ENCODE measurements around the gene SCFD2. TPM values are rescaled to one million over a fixed set of nuclear protein-coding genes. Genes with fewer than 3 reads are reported as not detected.

Gene SCFD2
- polyA plus RNA-seq, 1 donor from 2014 or later = 5.0 TPM

DNA sequence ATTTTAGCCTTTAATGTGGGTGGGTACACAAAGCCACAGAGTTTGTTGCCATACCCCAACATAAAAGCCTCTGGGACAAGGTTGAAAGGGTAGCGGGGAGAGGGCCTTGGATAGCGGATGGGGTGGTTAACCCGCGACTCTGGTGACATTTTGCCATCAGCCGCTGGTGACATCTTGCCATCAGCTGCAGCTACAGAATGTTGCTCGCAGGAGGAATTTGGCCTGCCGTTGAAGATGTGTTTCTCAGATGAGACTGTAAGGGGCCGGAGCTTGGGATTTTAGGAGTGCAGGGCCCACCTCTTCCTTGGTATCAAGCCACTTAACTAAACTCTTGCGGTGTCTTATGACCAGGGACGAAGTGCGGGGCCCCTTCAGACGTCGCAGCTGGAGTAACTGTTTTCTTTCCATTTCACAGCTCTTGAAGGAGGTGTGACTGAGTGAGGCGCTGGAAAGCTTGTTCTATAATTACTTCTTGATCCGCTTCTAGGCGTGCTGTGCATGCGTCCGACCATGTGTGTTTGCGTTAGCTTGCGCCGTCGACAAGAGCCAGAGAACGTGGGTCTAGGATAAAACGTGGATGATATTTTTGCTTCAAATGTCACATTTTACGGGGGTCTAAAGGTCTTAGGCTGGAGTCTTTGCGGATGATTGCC is 504.6 kb downstream of the SCFD2 start:
- H3K9ac ChIP-seq (ENCODE audit: low read length) = peak overlapping the region; percentile 63
- H3K27ac ChIP-seq (ENCODE audit: low read length) = no peak overlapping the region
- no peaks in the 10 kb centered on the region for H3K36me3 ChIP-seq (ENCODE audit: insufficient read depth, low read length)
- H3K27me3 ChIP-seq (ENCODE audit: insufficient read depth, low read depth, low read length) = peaks cover 14% of the 10 kb centered on the region
- peak overlapping the region; percentile 88 for H3K4me3 ChIP-seq (ENCODE audit: low read length)
- no peaks in the 10 kb centered on the region for H3F3A ChIP-seq (ENCODE audit: insufficient read depth, low read length, poor library complexity, severe bottlenecking)
- H4K20me1 ChIP-seq (ENCODE audit: insufficient read depth) = no peaks in the 10 kb centered on the region
- TF ChIP-seq RAD21 (conservative IDR thresholded peaks at IDR 0.05) = no peak
- TF ChIP-seq, protein P1, sequence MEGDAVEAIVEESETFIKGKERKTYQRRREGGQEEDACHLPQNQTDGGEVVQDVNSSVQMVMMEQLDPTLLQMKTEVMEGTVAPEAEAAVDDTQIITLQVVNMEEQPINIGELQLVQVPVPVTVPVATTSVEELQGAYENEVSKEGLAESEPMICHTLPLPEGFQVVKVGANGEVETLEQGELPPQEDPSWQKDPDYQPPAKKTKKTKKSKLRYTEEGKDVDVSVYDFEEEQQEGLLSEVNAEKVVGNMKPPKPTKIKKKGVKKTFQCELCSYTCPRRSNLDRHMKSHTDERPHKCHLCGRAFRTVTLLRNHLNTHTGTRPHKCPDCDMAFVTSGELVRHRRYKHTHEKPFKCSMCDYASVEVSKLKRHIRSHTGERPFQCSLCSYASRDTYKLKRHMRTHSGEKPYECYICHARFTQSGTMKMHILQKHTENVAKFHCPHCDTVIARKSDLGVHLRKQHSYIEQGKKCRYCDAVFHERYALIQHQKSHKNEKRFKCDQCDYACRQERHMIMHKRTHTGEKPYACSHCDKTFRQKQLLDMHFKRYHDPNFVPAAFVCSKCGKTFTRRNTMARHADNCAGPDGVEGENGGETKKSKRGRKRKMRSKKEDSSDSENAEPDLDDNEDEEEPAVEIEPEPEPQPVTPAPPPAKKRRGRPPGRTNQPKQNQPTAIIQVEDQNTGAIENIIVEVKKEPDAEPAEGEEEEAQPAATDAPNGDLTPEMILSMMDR (IDR thresholded peaks at IDR 0.05; ENCODE audit: poor library complexity, severe bottlenecking) = no peak
- TF ChIP-seq POLR2AphosphoS5 (IDR thresholded peaks at IDR 0.05) = no peak
- TF ChIP-seq SMC3 (conservative IDR thresholded peaks at IDR 0.05; ENCODE audit: poor library complexity) = no peak
- TF ChIP-seq TAF1 (IDR thresholded peaks at IDR 0.05; ENCODE audit: low read depth) = no peak
- no peak for TF ChIP-seq EZH2 (IDR thresholded peaks at IDR 0.05; ENCODE audit: borderline replicate concordance, insufficient read depth, low read length, poor library complexity, severe bottlenecking)
- TF ChIP-seq MXI1 (conservative IDR thresholded peaks at IDR 0.05; ENCODE audit: poor library complexity, severe bottlenecking) = no peak
- no peak for TF ChIP-seq EP300 (conservative IDR thresholded peaks at IDR 0.05; ENCODE audit: poor library complexity, severe bottlenecking)
- TF ChIP-seq, protein P2, sequence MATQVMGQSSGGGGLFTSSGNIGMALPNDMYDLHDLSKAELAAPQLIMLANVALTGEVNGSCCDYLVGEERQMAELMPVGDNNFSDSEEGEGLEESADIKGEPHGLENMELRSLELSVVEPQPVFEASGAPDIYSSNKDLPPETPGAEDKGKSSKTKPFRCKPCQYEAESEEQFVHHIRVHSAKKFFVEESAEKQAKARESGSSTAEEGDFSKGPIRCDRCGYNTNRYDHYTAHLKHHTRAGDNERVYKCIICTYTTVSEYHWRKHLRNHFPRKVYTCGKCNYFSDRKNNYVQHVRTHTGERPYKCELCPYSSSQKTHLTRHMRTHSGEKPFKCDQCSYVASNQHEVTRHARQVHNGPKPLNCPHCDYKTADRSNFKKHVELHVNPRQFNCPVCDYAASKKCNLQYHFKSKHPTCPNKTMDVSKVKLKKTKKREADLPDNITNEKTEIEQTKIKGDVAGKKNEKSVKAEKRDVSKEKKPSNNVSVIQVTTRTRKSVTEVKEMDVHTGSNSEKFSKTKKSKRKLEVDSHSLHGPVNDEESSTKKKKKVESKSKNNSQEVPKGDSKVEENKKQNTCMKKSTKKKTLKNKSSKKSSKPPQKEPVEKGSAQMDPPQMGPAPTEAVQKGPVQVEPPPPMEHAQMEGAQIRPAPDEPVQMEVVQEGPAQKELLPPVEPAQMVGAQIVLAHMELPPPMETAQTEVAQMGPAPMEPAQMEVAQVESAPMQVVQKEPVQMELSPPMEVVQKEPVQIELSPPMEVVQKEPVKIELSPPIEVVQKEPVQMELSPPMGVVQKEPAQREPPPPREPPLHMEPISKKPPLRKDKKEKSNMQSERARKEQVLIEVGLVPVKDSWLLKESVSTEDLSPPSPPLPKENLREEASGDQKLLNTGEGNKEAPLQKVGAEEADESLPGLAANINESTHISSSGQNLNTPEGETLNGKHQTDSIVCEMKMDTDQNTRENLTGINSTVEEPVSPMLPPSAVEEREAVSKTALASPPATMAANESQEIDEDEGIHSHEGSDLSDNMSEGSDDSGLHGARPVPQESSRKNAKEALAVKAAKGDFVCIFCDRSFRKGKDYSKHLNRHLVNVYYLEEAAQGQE (IDR thresholded peaks at IDR 0.05; ENCODE audit: borderline replicate concordance) = no peak
- peak overlapping the region; percentile 25 for H3K4me2 ChIP-seq (ENCODE audit: low read length)
- no peaks in the 10 kb centered on the region for H3K9me3 ChIP-seq (ENCODE audit: low read length)
- H2AFZ ChIP-seq (ENCODE audit: low read depth, low read length) = peak overlapping the region; percentile 18
- H3K9me2 ChIP-seq (ENCODE audit: insufficient read depth, low read length) = no peaks in the 10 kb centered on the region
- no peaks in the 10 kb centered on the region for H3K79me2 ChIP-seq (replicated peaks; ENCODE audit: insufficient read depth, low read length)

DNA sequence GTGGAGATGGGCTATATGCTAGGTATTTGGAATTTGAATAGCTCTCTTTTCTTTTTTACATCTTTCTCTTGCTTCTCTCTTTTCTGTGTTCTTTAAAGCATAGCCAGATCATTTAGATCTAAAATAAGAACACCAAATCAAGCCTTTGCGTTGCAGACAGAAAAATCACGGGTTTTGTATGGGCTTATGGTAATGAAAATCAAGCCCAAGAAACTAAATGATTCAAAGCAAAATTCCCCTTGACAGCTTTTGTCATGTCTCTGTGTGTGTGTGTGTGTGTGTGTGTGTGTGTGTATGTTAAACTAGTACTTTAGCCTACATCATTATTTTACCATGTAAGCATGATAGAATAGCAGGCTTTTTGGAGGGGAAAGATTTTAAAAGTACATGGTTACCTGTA is 505.5 kb downstream of the SCFD2 start:
- no peaks in the 10 kb centered on the region for H3F3A ChIP-seq (ENCODE audit: insufficient read depth, low read length, poor library complexity, severe bottlenecking)

More for the DNA sequence above, 505.5 kb downstream of the SCFD2 start:
- Histone ChIP-seq H4K20me1 (ENCODE audit: insufficient read depth) (no peaks in the 10 kb centered on the region), H3K79me2 (replicated peaks; ENCODE audit: insufficient read depth, low read length) (no peaks in the 10 kb centered on the region), H3K36me3 (ENCODE audit: insufficient read depth, low read length) (no peaks in the 10 kb centered on the region), H2AFZ (ENCODE audit: low read depth, low read length) (no peak overlapping the region), H3K27ac (ENCODE audit: low read length) (no peak overlapping the region), H3K27me3 (ENCODE audit: insufficient read depth, low read depth, low read length) (peaks cover 14% of the 10 kb centered on the region), H3K4me2 (ENCODE audit: low read length) (no peak overlapping the region), H3K4me3 (ENCODE audit: low read length) (no peak overlapping the region), H3K9ac (ENCODE audit: low read length) (no peak overlapping the region), H3K9me3 (ENCODE audit: low read length) (no peaks in the 10 kb centered on the region), H3K9me2 (ENCODE audit: insufficient read depth, low read length) (no peaks in the 10 kb centered on the region)
- no peak for TF ChIP-seq EP300 (conservative IDR thresholded peaks at IDR 0.05; ENCODE audit: poor library complexity, severe bottlenecking)
- no peak for TF ChIP-seq POLR2AphosphoS5 (IDR thresholded peaks at IDR 0.05)
- TF ChIP-seq MXI1 (conservative IDR thresholded peaks at IDR 0.05; ENCODE audit: poor library complexity, severe bottlenecking) = no peak
- no peak for TF ChIP-seq TAF1 (IDR thresholded peaks at IDR 0.05; ENCODE audit: low read depth)
- TF ChIP-seq, protein P2 (IDR thresholded peaks at IDR 0.05; ENCODE audit: borderline replicate concordance) = no peak
- TF ChIP-seq EZH2 (IDR thresholded peaks at IDR 0.05; ENCODE audit: borderline replicate concordance, insufficient read depth, low read length, poor library complexity, severe bottlenecking) = no peak
- no peak for TF ChIP-seq RAD21 (conservative IDR thresholded peaks at IDR 0.05)
- TF ChIP-seq, protein P1 (IDR thresholded peaks at IDR 0.05; ENCODE audit: poor library complexity, severe bottlenecking) = no peak
- TF ChIP-seq SMC3 (conservative IDR thresholded peaks at IDR 0.05; ENCODE audit: poor library complexity) = no peak
